GM13976 (cell line): ENCODE measurements around the gene SLC2A11.

ENCODE experiments used
- DNase-seq: peaks from one replicate; pipeline ENCODE4 v3.0.0; 2012; ENCODE audit warnings: low spot score
- in situ Hi-C: fragments of 300-500 bp; cut with MboI; formaldehyde crosslinking; loops from one replicate; pipeline ENCODE4 v1.12.0; 2022; ENCODE audit warnings: low sequenced_read_pairs, mixed read lengths, inconsistent platforms; ENCODE audit not compliant: unreplicated experiment
- TF ChIP-seq, protein P1 (sequence below): IDR thresholded peaks from 2 replicates; pipeline ENCODE4 v1.5.1; 2012; ENCODE audit warnings: borderline replicate concordance, mild to moderate bottlenecking; ENCODE audit not compliant: insufficient read depth; ENCODE audit errors: extremely low read depth, missing control alignments, control extremely low read depth

SLC2A11 gene

GRCh38 chr22:23847991-23848864 is 9.4 kb upstream of the SLC2A11 start:
- TF ChIP-seq, protein P1, sequence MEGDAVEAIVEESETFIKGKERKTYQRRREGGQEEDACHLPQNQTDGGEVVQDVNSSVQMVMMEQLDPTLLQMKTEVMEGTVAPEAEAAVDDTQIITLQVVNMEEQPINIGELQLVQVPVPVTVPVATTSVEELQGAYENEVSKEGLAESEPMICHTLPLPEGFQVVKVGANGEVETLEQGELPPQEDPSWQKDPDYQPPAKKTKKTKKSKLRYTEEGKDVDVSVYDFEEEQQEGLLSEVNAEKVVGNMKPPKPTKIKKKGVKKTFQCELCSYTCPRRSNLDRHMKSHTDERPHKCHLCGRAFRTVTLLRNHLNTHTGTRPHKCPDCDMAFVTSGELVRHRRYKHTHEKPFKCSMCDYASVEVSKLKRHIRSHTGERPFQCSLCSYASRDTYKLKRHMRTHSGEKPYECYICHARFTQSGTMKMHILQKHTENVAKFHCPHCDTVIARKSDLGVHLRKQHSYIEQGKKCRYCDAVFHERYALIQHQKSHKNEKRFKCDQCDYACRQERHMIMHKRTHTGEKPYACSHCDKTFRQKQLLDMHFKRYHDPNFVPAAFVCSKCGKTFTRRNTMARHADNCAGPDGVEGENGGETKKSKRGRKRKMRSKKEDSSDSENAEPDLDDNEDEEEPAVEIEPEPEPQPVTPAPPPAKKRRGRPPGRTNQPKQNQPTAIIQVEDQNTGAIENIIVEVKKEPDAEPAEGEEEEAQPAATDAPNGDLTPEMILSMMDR, result no peak
- DNase-seq, result no peak
- in situ Hi-C loops, result loop anchor here (10.0 kb wide), 1 partner anchor 303 kb away; no protein-coding TSS in a partner anchor

- TF ChIP-seq, protein P1, result peak; percentile 96
- in situ Hi-C loops, result loop anchor here (10.0 kb wide), 1 partner anchor 305 kb away; no protein-coding TSS in a partner anchor
- DNase-seq, result peak; percentile 92
Observed at GRCh38 chr22:23849009-23850006, 8.4 kb upstream of the SLC2A11 start.

DNA sequence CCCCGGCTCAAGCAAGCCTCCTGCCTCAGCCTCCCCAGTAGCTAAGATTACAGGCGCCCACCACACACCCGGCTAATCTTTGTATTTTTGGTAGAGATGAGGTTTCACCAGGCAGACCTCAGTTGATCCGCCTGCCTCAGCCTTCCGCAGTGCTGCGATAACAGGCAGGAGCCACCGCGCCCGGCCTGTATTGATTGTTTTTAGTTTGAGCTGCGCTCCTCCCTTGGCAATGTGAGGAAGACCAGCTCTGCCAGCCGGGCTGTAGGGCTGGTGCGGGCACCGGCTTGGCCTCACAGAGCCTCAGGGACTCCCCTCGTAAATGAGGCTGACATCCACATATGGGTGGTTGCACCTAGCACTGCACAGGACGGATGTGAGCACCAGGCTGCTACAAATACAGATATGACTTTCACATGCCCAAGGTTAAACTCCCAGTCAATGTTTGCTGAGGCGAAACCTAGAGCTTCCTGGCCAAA is 7.5 kb upstream of the SLC2A11 start:
- DNase-seq, result no peak
- in situ Hi-C loops, result no loop called here
- TF ChIP-seq, protein P1, result no peak

DNA sequence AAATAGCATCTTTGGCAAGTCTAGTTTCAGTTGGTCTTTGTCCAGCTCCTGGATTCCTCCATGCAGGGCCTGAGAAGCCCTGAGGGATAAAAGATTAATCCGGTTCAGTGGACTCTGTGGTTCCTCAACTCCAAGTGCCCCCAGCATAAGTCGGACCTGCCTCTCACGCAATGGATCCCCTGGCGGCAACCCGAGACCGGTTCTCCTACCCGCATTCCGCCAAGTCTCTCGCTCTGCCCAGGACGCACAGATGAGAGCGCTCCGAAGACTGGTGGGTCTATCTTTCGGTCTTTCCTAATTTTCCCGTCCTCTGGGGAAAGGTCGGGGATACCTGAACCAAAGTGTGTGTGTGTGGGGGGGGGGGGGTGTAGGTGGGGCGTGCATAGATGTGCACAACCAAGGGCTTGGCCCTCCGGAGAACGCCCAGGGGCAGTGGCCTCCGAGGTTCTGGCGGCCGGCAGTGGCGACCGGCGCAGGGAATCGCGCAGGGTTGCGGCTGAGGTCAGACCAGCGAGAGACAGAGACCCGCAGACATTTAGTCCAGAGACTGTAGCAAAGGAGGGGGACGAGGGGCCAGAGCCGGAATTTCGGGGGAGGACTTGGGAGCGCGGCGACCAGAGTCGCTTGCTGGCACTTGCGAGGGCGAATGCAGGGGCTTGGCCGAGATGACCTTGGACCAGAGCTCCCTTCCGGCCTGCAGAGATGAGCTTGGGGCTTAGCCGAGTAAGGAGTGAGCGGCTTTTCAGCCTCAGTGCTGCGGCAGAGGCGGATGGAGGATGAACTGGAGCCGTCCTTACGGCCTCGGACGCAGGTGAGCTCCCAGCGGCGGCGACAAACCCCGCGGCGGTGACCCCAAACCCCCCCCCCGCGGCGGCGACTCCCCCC is 712 bp upstream of the SLC2A11 start:
- in situ Hi-C loops, result no loop called here
- DNase-seq, result no peak
- TF ChIP-seq, protein P1, result no peak

- TF ChIP-seq, protein P1, result no peak
- in situ Hi-C loops, result no loop called here
- DNase-seq, result no peak
Observed at GRCh38 chr22:23858484-23858815, 775 bp downstream of the SLC2A11 start.
